Heart right ventricle (tissue), 16 donors: Measurements from ENCODE around the gene IL18R1. TPM values are rescaled to one million over a fixed set of nuclear protein-coding genes. Genes with fewer than 3 reads are reported as not detected.
A peak's percentile ranks its signal among the peaks of the same experiment; 100 is the strongest.

ENCODE experiments used
- ATAC-seq, 8 donors: fragments of 200-7000 bp; cut with Tn5 transposase; one replicate each; pipeline ENCODE4 v1.9.1; 2020; ENCODE audit warnings: mild to moderate bottlenecking in 8 of 8, moderate library complexity in 8 of 8, moderate number of reproducible peaks in 1 of 8
- DNase-seq, 2 donors: peaks; one replicate each; pipeline ENCODE4 v3.0.0-alpha.2; 2020
- H3K27ac ChIP-seq, 10 donors: fragments of 200-600 bp; sonication (generic) in 2 of 10; one replicate each; pipeline versions ENCODE4 v1.5.0 to v1.8.0; 2020 to 2022; ENCODE audit warnings: mild to moderate bottlenecking in 3 of 10
- H3K27me3 ChIP-seq, 7 donors: fragments of 200-600 bp; one replicate each; pipeline ENCODE4 v1.8.0; 2021 to 2022; ENCODE audit warnings: mild to moderate bottlenecking in 2 of 7
- H3K36me3 ChIP-seq, 9 donors: fragments of 200-600 bp; sonication (generic) in 1 of 9; one replicate each; pipeline versions ENCODE4 v1.5.0 to v1.8.0; 2020 to 2022; ENCODE audit warnings: mild to moderate bottlenecking in 2 of 9
- H3K4me1 ChIP-seq, 9 donors: fragments of 200-600 bp; sonication (generic) in 1 of 9; one replicate each; pipeline versions ENCODE4 v1.5.0 to v1.8.0; 2020 to 2022; ENCODE audit warnings: mild to moderate bottlenecking in 4 of 9
- H3K4me3 ChIP-seq, 10 donors: fragments of 200-600 bp; sonication (generic) in 2 of 10; one replicate each; pipeline versions ENCODE4 v1.5.0 to v1.8.0; 2020 to 2022; ENCODE audit warnings: mild to moderate bottlenecking in 7 of 10, moderate library complexity in 2 of 10
- H3K9me3 ChIP-seq, 11 donors: fragments of 200-600 bp in 10 of 11; sonication (generic) in 2 of 11; one replicate each; pipeline versions ENCODE4 v1.5.0 to v1.8.0; 2013 to 2022; ENCODE audit warnings: mild to moderate bottlenecking in 2 of 11, control low read depth in 1 of 11, moderate library complexity in 1 of 11
- WGBS, 2 donors: extraction: QIAGEN DNeasy Blood & Tissue Kit; methylation state at CpG; one replicate each; pipeline ENCODE4 v1.1.7; 2013; ENCODE audit warnings: inconsistent platforms in 1 of 2; 5-methylcytosine and 5-hydroxymethylcytosine counted together
- intact Hi-C, 10 donors: fragments of 100-400 bp; cut with DNase I; formaldehyde crosslinking; loops; one replicate each; pipeline versions ENCODE4 v1.11.1 to v1.14.2; 2022
- polyA plus RNA-seq, 2 donors: library from polyadenylated mRNA; stranded (reverse); fragments of 200-250 nt; gene quantifications; one replicate each; pipeline ENCODE4 v1.2.3, GENCODE V29; 2013
- total RNA-seq, 10 donors: library from RNA; stranded (reverse); fragmentation: NEBNext Ultra II Directional in 3 of 10; extraction: Animal tissue kit (Norgen Biotek cat#: 25700) in 3 of 10; gene quantifications; one replicate each; pipeline versions ENCODE4 v1.2.1 to v1.2.4, GENCODE V29; 2021 to 2023
- TF ChIP-seq, protein P1 (sequence below), 9 donors: fragments of 200-600 bp; sonication (generic) in 2 of 9; IDR thresholded peaks; one replicate each; pipeline versions ENCODE4 v1.5.0 to v1.8.0; 2021 to 2022; ENCODE audit warnings: antibody characterized with exemption in 9 of 9, mild to moderate bottlenecking in 5 of 9, moderate library complexity in 1 of 9
- donor health status: Arrhythmogenic right ventricular cardiomyopathy.
- donor health status: ischemic (EF 13 %, LVEDD 7.1; RV severe dilation, severe dysfunction).
- donor health status: healthy with polysubstance abuse.
- donor health status: DM: no; HTN: yes; CAD: no.
- donor health status: DM: no; HTN: no; CAD: no.
- donor health status: ischemic (EF 25% LVEDD 6.9; RV normal size, moderate dysfunction).
- donor health status: ischemic (EF 25% LVEDD 5.7; RV mildly dilated, moderate dysfunction).
- donor health status: healthy.
- donor health status: DM: yes; HTN: yes; CAD: no.
- donor health status: Ischemic cardiomyopathy.
- donor health status: ischemic (EF 35%, LVEDD 5.7; RV mildly dilated, moderate dysfunction).
- donor health status: nonischemic (EF 11% LVEDD 7.7; RV severe dilation, severe dysfunction).
- donor health status: DM: yes; HTN: yes; CAD: no.
- donor health status: PGD.
- donor health status: ischemic (EF 29% LVEDD 5.4; RV normal size, mild dysfunction).
- donor health status: nonischemic (EF 23%, LVEDD 6.1; RV moderate dilation, normal function).

IL18R1 gene
- total and polyA plus RNA-seq, 12 donors: 0.06 to 4.9 (median 1.2) TPM

GRCh38 chr2:102418421-102418961, 62.9 kb downstream of the IL18R1 start:
- Histone ChIP-seq H3K4me3 (peak overlapping the region in 1 of 10 donors; percentile 24), H3K9me3 (no peaks in the 10 kb centered on the region), H3K27me3 (peaks cover 0 to 6% (median 3%) of the 10 kb centered on the region in 7 donors), H3K27ac (peak overlapping the region in 1 of 10 donors; percentile 85), H3K36me3 (no peaks in the 10 kb centered on the region), H3K4me1 (peaks cover 0 to 30% (median 0%) of the 10 kb centered on the region in 9 donors)
- TF ChIP-seq, protein P1, sequence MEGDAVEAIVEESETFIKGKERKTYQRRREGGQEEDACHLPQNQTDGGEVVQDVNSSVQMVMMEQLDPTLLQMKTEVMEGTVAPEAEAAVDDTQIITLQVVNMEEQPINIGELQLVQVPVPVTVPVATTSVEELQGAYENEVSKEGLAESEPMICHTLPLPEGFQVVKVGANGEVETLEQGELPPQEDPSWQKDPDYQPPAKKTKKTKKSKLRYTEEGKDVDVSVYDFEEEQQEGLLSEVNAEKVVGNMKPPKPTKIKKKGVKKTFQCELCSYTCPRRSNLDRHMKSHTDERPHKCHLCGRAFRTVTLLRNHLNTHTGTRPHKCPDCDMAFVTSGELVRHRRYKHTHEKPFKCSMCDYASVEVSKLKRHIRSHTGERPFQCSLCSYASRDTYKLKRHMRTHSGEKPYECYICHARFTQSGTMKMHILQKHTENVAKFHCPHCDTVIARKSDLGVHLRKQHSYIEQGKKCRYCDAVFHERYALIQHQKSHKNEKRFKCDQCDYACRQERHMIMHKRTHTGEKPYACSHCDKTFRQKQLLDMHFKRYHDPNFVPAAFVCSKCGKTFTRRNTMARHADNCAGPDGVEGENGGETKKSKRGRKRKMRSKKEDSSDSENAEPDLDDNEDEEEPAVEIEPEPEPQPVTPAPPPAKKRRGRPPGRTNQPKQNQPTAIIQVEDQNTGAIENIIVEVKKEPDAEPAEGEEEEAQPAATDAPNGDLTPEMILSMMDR (IDR thresholded peaks at IDR 0.05): no peak
- intact Hi-C loops: no loop called here
- ATAC-seq (no peak), DNase-seq (no peak)
- 50% methylated on average over 2 of the region's 2 CpGs for WGBS, 2 donors

- ATAC-seq: no peak
- WGBS, 2 donors: 87 to 88% methylated on average over 4 of the region's 4 CpGs
These were observed 64.7 kb downstream of the IL18R1 start for GRCh38 chr2:102420290-102420689.

GRCh38 chr2:102421890-102422759, 66.5 kb downstream of the IL18R1 start:
- Histone ChIP-seq H3K27ac (peak overlapping the region in 1 of 10 donors; percentile 85), H3K27me3 (peaks cover 0 to 4% (median 0%) of the 10 kb centered on the region in 7 donors), H3K36me3 (no peaks in the 10 kb centered on the region), H3K4me1 (peaks cover 0 to 39% (median 0%) of the 10 kb centered on the region in 9 donors), H3K4me3 (no peak overlapping the region), H3K9me3 (no peaks in the 10 kb centered on the region)
- 77 to 84% methylated on average over 5 of the region's 5 CpGs for WGBS, 2 donors
- no peak for DNase-seq
- ATAC-seq: no peak
- TF ChIP-seq, protein P1 (IDR thresholded peaks at IDR 0.05): no peak
- intact Hi-C loops: no loop called here

More at GRCh38 chr2:102420290-102420689, 64.7 kb downstream of the IL18R1 start:
- Histone ChIP-seq H3K4me1 (peaks cover 0 to 35% (median 0%) of the 10 kb centered on the region in 9 donors), H3K9me3 (no peaks in the 10 kb centered on the region), H3K27me3 (peaks cover 0 to 4% (median 0%) of the 10 kb centered on the region in 7 donors), H3K36me3 (no peaks in the 10 kb centered on the region), H3K4me3 (peak overlapping the region in 1 of 10 donors; percentile 24), H3K27ac (peak overlapping the region in 1 of 10 donors; percentile 85)
- DNase-seq: no peak
- intact Hi-C loops: no loop called here
- TF ChIP-seq, protein P1 (IDR thresholded peaks at IDR 0.05): no peak

DNA sequence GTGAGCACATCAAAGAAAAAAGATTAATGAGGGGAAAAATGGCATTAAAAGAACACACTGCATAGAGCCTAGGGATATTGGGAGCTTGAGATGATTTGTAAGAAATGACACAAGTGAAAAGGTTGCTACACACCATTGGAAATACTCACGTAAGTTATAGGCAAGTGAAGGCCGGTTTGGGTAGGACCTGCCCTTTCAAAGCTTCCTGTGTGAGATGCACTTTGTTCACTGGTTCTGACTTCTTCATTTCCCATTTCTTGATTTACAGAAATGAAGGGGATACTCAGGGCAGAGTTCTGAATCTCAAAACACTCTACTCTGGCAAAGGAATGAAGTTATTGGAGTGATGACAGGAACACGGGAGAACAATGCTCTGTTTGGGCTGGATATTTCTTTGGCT, 67.3 kb downstream of the IL18R1 start, which contains the start of gene IL18RAP:
Gene IL18RAP (plus strand): TSS at position 251 of the 400 bp plus-strand sequence. CDS start 118 bp downstream, at position 369.
- DNase-seq: no peak
- peaks cover 0 to 31% (median 0%) of the 10 kb centered on the region in 9 donors for H3K4me1 ChIP-seq
- peaks cover 0 to 4% (median 0%) of the 10 kb centered on the region in 7 donors for H3K27me3 ChIP-seq
- peak within 1 kb of the TSS in 1 of 10 donors; percentile 85 for H3K27ac ChIP-seq
- H3K4me3 ChIP-seq: peak within 1 kb of the TSS in 1 of 10 donors; percentile 25
- WGBS, 2 donors: 62 to 71% methylated on average over 3 of the region's 3 CpGs
- intact Hi-C loops: no loop called here
- H3K36me3 ChIP-seq: no peaks in the 10 kb centered on the region
- TF ChIP-seq, protein P1 (IDR thresholded peaks at IDR 0.05): no peak
- no peaks in the 10 kb centered on the region for H3K9me3 ChIP-seq
- no peak for ATAC-seq
